LHCN-M2 (cell line): ENCODE results near the gene SPON1. TPM values are rescaled to one million over a fixed set of nuclear protein-coding genes. Genes with fewer than 3 reads are reported as not detected.

Source experiments
- DNase-seq: peaks from one replicate; pipeline ENCODE4 v3.0.0-alpha.2; 2012; ENCODE audit warnings: low read depth
- total RNA-seq: library from RNA; depleted of rRNA; stranded (reverse); fragments of >200 nt; gene quantifications from 2 replicates; pipeline ENCODE4 v1.2.3, GENCODE V29; 2014

Gene SPON1
- total RNA-seq, 1 experiment from 2014 or later: not detected

DNA sequence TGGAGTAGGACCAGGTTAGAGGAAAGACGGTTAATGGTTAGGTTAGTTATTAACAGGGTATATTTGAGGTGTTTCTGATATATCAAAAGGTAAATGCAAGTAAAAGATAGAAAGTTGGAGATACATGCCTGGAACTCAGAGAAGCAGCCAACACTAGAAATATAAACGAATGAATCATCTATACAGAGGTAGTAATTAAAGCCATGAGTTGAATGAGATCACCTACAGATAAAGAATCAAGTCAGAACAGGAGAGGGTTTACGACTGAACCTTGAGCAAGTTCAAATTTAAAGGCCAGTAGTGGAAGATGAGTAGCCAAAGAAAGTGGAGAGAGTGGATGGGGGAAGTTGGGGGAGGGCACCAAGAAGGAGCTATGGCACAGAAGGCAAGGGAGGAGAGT is 73.9 kb downstream of the SPON1 start:
- DNase-seq: no peak

DNA sequence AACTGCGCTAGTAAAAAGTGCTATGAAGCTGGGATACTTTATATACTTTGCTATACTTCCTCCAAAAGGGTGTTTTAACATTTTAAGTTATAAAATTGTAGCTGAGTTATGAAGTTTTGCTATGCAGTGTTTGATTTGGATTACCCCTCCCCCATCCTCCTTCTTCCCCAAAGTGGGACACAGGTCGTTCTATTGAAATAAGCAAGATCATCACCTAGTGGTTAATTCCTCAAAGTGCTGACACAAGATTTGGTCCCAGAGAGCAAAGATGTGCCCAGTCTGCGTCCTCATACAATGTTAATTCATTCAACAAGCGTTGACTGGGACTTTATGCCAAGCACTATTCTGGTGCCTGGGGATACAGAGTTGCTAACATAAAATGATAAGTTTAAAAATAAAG is 78.5 kb downstream of the SPON1 start:
- peak; percentile 6 for DNase-seq

DNA sequence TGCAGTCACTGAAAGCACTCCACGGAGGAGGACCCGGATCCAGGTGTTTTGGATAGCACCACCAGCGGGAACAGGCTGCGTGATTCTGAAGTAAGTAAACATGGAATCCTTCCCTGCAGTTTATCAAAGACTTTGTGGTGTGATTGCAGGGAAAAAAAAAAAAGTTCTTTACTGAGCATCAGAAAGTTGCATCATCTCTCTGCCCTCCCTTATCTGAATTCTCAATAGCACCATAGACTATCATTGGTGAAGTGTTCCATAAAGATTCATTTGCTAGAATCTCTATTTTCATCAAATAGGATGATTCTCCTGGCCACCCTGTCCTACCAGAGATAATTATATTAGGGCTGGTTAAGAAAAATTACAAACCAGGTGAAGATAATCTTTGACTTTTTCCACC is 79.0 kb downstream of the SPON1 start:
- DNase-seq: no peak

DNA sequence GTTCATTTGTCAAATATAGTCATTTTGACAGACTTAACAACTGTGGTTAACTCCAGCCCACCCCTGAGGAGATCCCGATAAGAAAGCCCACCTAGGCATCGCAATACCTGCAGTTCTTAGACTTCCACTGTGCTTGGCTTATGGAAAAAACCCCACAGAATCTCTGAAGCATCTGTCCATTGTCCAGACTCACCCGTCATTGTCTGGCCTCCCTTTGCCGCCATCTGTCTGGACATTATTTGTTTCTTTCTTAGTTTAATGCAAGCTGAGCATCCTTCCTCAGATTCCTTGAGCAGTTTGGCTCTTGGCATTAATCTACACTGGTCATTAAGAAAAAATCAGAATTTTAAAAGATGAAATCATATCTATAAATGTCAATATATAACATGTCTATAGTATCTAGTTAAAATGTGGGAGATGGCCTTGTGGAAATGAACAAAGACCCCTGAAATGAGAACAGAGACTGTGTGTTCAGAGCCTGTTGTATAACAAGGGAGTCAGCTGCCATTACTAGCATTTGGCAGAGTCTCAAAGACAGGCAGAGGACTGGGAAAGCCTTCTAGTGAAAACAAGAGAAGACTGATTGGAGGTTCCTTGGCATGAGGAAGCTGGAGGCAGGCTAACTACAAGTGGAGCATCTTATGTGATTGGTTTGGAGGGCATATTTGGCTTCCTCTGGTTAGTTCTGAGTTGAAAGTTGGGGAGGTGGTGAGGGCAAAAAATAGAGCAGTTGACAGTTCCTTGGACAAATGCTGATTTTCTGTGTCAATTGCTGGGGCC is 80.4 kb downstream of the SPON1 start:
- DNase-seq: no peak

DNA sequence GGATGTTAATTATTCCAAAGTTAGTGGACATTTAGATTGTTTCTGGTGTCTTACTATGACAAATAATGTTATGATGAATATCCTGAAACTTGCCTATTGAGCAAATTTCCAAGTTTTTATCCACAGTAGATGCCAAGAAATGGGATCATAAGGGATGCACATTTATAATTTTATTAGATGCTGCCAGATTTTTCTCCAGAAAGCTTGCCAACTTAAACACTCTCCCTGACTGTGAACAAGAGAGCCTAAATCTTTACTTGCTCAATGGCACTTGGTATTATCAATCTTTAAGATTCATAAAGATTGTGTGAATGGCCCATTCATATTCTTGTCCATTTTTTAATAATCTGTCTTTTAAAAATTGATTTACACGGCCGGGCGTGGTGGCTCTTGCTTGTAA is 82.4 kb downstream of the SPON1 start:
- DNase-seq: no peak

DNA sequence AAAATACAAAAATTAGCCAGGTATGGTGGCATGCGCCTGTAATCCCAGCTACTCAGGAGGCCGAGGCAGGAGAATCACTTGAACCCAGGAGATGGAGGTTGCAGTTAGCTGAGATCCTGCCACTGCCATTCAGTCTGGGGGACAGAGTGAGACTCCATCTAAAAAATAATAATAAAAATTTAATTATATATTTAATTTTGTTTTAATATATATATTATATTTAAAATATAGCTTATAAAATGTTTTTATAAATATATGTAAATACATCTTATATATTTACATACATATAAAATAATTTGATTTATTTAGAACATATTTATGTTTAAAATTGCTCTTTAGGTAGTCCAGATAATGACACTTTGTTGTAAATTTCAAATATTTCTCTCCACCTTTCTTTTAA is 82.9 kb downstream of the SPON1 start:
- no peak for DNase-seq

DNA sequence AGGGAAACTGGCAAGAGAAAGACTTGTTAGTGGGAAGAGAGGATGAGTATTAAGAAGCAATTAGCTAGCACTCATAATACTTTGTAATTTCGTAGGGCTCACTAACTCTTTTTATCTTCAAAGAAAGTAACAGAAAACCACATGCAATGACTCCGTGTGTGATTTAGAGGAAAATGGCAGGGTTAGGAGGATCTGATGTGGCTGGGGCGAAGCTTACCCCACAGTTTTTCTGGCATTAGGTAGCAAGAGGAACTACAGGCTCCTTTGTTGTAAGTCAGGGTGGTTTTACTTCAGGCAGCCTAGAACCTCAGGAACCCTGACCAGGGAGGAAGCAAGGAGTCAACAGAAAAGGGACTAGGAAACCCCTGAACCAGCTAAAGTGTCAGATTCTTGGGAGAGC is 89.7 kb downstream of the SPON1 start:
- no peak for DNase-seq

DNA sequence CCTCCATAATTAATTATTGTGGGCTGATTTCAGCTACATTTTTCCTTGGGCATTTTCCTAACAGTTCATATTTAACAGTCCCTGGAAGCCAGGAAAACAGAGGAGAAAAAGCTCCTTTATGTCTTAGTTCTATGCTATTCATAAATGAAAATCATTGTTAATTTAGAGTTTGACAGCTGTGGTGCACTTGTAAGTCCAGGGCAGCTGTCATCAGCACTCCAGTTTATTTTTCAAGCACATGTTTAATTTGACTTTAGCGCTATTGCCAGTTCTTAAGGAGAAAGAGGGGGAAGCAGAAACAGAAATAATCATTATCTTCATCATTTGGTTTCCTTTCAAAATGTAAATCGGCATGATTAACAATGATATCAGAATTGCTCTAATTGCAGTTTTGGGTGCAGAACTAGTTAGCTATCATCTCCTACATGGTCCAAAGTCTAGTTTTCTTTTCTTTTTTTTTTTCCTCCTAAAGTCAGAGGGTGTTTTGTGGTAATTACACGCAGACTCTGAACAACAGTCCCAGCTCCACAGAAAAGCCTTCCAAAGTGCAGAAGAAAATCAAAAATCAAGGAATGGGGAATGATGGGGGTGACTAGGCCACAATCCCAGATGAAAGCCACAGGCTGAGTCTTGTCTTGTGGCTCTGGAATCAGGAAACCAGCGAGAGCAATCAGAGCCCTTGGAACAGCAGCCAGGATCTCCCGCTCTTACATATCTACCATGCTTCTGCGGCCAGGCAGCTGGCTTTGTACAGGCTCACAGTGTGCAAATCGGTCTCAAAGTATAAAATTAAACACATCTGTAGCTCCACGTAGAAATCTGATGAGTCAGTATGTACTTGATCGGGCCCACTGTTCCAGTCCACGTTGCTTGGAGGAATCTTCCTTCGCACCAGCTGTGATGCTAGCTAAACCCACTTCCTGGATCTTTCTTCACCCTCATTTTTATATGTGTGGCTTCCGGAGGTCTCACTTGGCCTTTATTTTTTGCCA is 91.9 kb downstream of the SPON1 start:
- peak; percentile 5 for DNase-seq

DNA sequence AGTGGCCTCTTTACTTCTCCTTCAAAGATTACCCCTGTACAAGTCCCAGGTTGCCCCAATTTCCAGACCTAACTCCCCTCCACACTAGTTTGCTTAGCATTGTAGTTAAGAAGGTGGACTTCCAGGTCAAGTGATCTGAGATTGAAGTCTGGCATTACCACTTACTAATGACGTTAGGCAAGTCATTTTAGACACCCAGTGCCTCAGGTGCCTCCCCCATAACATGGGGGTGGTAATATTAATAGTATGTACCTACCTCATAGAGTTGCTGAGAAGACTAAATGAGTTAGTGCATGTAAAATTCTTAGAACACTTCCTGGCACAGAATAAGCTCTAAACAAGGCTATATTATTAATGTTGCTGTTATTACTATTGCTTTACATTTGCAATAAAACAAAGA is 93.4 kb downstream of the SPON1 start:
- no peak for DNase-seq

DNA sequence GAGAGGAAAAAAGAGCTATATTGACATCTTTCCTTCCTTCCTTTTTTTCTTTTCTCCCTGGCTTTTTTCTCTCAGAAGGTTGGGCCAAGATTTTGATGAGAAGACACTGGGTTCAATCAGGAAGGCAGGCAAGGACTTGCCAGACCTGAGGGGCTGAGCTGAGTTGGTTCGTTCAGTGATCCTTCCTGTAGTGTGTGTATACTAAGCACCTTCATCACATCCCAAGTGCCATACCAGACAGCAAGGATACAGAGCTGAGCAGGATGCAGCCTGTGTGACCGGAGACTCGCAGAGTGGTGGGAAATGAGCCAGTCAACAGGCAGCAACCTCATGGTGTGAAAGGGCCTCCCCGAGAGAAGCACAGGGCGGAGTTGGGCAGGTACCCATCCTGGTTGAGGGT is 95.5 kb downstream of the SPON1 start:
- DNase-seq: no peak

DNA sequence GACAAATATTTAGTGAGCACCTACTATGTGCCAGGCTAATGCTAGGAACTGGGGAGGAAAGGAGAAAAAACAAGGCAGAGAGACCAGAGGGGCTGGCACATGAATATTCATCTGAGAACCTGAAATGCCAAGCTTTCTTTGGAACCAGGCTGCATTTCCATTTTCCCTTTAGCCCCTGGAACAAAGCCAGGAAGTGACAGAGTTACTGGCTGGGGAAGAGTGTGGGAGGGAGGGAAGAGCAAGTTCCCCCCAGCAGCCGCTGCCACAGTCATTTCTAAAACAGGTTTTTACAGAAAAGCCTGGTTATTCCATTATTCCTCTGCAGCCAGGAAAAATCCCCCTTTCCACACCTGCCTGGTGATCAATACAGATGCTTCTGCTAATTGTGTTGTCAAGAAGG is 97.0 kb downstream of the SPON1 start:
- no peak for DNase-seq

DNA sequence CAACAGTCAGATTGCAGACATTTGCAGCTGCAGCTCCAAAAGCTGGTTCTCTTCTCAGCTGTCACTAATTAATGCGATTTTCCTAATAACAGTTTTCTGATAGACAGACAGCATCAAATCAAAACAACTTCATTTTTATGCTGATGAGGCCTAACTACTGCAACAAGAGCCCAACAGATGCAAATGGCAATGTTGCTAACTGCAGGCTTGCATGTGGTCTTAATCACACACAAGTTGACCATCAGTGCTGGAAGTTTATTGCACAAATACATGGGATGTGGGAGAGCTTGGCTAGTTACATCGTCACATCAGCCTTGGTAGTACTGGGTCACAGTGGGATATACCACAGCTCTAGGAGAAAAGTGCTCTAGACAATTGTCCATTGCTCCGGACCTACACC is 99.2 kb downstream of the SPON1 start:
- DNase-seq: no peak

DNA sequence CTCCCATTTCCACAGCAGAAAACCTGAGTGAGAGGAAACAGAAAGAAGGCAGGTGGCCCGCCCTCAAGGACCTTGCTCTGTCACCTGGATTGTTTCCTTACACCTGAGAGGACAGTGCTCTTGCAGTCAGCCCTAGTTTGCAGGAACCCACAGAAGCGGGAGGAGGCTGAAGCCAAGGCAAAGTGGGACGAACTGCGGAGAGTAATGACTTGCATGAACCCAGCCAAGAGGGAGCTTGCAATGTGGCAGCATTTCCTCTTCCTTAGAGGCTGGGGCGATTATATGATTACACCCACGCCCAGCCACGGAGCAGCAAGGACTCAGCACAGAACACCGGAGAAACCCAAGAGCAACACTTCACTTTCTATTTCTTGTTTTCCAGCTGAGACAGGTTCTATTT is 102.6 kb downstream of the SPON1 start:
- no peak for DNase-seq

DNA sequence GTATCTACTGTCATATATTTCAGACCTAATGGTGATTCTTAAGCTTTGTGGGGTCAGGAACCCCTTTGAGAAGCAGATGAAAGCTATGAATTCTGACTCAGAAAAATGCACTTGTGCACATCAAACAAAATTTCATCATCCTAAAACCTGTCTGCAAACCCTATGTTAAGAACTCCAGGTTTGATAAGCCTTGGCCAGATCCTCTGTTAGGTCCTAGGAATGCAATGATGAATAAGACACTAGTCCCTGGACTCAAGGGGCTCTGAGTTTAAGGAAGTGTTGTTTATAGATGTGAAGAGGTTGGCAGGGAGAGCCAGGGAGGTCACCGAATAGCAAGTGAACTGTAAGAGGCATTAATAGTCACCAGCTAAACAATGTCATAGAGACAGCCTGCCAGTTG is 103.2 kb downstream of the SPON1 start:
- DNase-seq: no peak

DNA sequence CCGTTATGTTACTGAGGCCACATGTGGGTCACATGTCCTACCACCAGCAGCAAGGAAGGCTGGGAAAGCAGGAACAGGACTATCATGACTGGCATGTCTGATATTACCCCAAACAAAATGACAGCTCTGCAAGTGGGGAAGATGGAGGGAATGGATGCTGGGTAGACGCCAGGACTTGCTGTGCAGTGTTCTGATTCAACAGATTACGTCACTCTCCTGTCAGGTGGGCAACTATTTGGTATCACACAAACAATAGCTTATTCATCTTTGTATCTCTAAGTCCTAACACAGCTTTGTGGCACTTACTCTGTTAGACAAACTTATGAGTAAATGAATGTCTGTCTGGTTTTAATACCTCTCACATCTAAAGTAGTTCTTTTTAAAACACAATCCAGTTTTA is 105.2 kb downstream of the SPON1 start:
- DNase-seq: no peak

DNA sequence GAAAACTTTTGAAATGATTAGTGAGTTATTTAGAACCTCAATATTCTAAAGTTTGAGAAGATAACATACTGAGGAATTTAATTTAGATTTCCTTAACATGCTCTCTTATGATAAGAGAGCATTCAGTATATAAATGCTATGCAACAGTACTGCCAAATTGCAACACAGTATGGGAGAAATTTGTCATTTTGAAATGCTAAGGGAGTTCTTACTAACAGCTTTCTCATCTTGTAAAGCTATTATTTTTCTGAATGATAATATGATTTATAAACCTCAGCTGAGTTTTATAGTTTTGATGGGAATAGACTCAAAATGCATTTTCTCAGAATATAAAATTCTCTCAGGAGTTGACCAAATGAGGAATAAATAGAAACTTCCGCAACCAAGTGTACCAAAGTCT is 108.4 kb downstream of the SPON1 start:
- no peak for DNase-seq

DNA sequence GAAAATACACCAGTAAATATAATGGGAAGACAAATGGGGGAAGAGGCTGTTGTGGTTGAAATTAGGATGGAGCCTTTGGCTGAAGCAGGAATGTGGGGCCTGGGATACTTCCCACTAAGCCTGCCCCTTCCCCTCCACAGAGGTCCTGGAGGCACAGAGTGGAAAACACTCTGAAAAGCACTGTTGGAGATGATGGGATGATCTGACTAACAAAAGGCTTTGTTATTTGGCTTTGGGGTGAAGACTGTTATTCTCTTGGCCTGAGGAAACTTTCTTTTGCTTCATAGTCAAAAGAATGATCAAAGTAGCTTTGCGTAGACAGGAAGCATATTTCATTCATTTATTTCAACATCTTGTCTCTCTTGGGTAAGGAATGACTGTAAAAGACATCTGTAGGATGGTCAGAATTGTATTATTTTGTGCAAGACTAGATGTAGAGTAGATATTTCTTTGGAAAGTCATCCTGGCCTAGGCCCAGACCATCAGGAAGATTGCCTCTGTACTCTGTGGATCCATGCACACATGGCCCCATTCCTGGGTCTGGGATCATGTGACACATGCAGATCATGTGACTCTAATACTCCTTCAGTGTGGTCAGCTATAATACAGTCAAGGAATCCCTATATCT is 111.4 kb downstream of the SPON1 start:
- no peak for DNase-seq

DNA sequence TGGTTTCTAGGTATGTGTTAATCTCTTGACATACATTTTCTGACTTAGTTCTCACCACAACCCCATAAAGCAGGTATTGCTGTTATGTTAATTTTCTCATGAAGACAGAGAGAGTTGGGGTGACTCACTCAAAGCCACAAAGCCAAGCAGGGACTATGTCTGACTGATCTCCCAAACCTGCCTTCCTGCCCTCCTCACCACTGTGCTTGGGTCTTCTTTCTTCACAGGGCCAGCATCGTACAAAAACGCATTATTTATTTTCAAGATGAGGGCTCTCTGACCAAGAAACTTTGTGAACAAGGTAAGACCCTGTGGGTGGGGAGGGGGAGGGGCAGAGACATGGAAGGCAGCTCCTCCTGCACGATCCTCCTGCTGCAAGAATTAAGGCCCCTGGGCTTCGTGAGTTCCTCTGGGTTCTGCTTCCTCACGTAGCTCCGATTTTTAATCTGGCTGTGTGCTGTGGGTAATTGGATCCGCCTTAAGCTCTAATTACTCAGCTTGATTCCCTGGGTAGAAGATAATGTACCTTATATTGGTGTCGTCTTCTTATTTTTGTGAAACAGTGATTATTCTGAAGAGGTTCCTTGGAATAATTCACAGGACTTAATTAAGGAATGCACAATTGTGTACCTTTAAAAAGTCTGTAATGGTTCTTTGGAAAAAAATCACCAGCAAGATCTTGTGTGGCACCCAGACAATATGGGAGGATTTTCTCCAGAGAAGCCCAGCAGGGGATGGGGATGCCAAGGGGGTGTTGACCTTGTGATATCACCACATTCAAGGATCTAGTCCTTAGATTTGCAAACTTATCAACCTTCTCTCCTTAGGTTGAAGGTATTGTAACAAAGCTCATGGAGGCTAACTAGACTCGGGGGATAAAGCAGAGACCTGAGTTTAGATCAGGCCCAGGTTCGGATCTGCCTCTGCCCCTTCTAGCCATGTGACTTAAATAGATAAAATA is 112.9 kb downstream of the SPON1 start:
- peak; percentile 17 for DNase-seq

DNA sequence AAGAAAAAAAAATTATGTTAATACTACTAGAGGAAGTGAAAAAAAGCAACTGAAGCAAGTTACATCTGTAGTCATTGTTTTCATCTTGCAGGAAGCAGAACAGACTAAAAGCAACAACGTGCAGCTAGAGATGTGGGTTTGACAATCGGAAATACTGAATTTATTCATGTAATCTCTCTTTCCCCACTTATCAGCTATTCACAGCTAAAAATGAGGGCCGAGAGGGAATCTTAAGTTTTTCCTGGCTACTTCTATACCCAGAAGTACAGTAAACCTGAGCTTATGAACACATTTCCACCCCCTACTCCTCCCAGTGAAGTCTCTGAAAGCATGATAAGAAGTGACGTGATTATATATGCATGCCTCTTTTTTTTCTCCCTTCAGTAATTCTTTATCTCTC is 116.5 kb downstream of the SPON1 start:
- no peak for DNase-seq

DNA sequence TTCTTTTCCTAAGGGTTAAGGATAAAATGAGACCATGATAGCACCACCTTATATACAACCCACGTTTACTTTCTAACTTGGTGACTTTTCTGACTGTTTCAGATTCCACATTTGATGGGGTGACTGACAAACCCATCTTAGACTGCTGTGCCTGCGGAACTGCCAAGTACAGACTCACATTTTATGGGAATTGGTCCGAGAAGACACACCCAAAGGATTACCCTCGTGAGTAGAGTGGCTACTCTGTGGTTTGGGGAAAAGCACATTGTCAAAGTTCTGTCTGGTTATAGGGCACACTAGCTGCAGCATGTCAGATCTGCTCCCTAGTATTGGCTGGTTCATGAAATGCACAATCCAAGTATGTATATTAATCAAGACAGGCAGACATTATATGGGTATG is 117.3 kb downstream of the SPON1 start:
- DNase-seq: no peak

DNA sequence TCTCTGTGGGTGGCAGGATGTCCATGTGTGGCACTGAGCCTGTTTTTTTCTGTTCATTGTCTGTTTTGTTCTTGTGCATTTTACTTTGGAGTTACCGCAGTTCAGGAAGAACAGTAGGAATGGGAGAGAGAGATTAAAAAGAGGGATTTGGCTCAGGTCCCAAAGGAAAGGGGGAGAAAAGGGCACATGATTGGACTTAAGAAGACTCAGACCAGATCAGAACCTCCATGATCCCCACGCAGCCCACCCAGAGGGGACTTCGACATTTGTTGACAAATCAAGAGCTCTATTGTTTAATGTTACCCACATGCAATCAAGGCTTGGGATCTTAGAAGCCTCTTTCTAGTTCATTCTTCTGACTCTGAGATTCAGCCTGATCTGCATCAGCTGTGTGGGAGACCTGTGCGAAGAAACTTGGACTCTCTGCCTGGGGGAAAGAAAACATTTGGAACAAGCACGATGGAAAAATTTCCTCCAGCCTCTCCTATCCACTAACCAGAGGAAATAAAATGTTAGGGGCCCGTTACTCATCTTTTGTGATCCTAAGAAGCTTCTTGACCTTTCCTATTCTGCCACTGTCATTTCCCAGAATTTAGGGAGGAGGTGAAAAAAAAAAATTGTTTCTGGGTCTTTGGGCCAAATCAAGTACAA is 119.2 kb downstream of the SPON1 start:
- DNase-seq: no peak
